ENCODE measurements around the gene PARP15.

GRCh38 chr3:122629763-122630162 is 52.3 kb downstream of the PARP15 start:
- TF ChIP-seq CTCF (IDR thresholded peaks at IDR 0.05; ENCODE audit: insufficient read depth, low read depth, low read length) (no peak), EZH2 (IDR thresholded peaks at IDR 0.05; ENCODE audit: insufficient read depth, low read length) (no peak)

Data from astrocyte (in vitro differentiated cells and primary cell).